EH (cell line): Measurements from ENCODE around the gene TAF11L4.
"Not testable (repeated sequence)": the region's sequence is repeated elsewhere in the genome, so short reads cannot be mapped to it uniquely, and the experiment has no call there.

Experiments used
- DNase-seq: peaks from one replicate; pipeline ENCODE4 v3.0.0-alpha.2; 2015; ENCODE audit warnings: low read depth

TAF11L4 gene

DNA sequence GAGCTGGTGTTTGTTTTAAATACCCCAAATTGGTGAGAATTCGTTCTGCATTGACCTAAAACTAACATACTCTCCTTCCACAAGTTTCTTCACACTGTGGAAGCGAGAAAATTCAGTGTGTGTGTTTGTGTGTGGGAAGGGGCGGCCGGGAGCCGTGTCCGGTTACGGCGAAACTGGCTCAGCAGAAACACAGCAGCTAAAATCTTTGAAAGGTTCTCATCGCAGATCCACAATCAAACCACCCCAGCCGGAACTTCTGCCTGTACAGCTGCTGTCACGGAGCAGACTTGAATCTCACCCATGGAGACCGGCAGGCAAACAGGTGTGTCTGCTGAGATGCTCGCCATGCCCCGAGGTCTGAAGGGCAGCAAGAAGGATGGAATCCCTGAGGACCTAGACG, at the start of gene TAF11L4:
Gene TAF11L4, plus strand, starts transcription at position 301 of the 400 bp plus-strand sequence.
- not testable (repeated sequence) for DNase-seq

DNA sequence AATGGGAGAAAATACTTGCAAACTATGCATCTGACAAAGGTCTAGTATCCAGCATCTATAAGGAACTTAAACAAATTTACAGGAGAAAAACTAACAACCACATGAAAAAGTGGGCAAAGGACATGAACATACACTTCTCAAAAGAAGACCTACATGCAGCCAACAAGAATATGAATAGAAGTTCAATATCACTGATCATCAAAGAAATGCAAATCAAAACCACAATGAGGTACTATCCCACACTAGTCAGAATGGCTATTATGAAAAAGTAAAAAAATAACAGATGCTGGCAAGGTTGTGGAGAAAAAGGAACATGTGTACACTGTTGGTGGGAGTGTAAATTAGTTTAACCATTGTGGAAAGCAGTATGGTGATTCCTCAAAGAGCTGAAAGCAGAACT, 46.5 kb upstream of the TAF11L4 start:
- not testable (repeated sequence) for DNase-seq

DNA sequence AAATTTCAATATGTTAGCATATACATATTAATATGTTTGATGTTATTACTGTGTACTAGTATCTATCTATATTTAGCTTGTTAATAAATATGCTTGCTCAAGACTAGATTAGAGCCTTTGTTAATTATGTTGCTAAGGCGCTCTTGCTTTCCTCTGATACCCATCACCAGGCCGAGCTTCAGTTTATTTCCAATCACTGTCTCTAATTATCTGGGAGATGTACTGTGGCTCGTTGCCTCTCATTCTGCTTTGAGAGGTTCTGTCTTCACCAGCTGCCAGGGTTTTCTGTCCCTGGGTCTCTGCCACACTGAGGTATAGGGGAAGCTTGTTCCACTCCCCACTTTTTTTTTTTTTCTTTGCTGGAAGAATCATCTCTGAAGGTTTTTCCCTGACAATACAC, 44.6 kb upstream of the TAF11L4 start:
- DNase-seq: no peak

DNA sequence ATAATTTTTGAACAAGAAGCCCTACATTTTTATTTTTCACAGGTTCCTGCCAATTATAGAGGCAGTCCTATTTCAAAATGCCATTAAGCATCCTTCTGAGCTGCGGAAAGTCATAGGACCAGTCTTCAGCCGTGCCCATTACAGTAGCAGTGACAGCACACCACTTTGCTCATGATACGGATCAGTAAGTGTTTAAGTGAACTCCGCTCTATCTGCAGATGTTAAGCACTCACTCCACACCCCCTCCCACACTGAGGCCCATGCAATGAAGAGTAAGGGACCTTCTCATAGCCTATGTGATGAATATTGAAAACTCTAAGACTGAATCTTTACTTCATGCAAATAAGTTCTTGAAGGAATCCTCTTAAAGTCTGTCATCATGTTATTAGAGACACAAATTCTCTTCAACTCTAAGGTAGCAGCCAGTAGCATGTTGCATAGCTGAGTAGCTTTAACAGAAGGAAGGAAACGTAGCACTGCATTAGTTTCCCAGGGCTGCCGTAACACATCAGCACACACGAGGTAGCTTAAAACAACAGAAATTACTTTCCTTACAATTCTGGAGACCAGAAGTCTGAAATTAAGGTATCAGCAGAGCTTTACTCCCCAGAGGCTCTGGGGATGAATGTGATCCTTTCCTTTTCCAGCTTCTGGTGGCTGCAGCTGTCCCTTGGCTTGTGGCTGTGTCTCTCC, 43.9 kb upstream of the TAF11L4 start:
- no peak for DNase-seq

DNA sequence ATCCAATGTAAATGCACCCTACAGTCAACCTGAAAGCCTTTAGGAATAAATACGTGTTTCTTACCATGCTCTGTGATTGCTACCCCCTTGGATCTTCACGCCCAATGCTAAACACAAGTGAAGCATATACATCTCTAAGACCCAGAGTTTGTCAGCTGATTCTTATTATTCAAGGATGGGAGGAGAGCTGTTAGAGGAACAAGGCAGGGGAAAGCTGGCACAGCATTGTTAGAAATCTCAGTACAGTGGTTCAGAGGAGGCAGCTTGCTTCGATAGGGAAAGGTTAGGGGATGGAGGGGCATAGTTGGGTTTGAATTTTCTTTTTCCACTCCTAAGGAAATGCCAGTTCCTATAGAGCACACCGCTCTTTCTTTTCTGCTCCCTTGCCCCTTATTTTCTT, 40.2 kb upstream of the TAF11L4 start:
- DNase-seq: no peak

DNA sequence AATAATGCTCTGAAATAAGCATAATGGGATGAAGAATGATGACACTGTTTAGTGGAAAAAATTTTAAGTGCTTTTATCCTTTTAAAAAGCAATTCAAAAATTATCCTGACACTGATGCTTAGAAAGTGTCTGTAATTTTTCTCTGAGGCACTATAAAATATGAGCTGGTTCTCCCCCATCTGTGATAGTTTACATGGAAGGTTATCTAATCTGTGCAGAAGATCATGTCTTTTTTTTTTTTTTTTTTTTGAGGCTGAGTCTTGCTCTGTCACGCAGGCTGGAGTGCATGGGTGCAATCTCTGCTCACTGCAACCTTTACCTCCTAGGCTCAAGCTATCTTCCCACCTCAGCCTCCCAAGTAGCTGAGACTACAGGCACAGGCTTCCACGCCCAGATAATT, 38.8 kb upstream of the TAF11L4 start:
- no peak for DNase-seq

DNA sequence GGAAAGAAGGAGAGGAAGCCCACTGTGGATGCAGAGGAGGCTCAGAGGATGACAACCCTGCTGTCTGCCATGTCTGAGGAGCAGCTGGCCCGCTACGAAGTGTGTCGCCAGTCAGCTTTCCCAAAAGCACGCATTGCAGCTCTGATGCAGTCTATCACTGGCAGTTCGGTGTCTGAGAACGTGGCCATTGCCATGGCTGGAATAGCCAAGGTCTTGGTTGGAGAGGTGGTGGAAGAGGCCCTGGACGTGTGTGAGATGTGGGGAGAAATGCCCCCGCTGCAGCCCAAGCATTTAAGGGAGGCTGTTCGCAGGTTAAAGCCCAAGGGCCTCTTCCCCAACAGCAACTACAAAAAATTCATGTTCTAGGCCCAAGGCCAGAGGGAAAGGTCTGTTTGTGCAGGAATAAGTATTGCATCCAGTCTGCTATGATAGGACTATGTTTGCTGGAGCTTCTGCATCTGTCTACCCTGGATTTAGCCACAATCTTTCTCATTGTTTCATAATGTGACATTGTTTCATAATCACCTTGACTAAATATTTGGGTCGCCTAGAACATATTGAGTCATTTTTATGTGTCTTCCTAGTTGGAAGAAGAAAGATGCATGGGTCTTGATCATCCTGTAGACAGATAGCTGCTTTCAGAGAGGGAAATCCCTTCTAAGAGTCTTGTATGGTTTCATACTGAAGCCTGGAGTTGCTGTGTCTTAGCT, 35.0 kb upstream of the TAF11L4 start:
- not testable (repeated sequence) for DNase-seq

DNA sequence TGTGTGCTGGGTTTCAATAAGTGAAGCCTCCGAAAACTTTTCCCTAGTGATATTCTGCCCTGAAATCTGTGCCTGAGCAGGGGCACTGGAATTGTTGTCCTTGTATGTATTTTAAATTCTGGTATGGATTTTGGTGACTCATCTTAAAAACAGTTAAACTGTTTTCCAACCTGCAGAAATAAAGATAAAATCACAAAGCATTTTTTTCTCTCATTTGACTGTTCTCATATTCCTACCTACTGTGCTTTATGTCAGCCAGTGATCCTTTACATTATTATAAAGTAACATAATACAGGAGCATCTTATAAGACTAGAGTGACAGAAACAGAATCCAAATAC, 34.5 kb upstream of the TAF11L4 start:
- DNase-seq: no peak

DNA sequence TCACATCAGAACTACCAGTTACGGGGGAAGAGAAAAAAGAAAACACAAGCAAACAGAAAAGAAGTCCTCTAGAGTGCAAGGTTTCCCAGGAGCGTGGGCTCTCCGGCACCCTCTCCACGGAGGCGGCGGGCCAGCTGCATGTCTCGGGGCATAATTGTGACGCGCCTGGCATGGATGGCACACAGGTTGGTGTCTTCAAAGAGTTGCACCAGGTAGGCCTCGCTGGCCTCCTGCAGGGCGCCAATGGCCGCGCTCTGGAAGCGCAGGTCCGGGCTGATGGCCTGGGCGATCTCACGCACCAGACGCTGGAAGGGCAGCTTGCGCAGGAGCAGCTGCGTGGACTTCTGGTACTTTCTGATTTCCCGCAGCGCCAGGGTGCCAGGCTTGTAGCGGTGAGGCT, 30.3 kb upstream of the TAF11L4 start:
- DNase-seq: not testable (repeated sequence)

DNA sequence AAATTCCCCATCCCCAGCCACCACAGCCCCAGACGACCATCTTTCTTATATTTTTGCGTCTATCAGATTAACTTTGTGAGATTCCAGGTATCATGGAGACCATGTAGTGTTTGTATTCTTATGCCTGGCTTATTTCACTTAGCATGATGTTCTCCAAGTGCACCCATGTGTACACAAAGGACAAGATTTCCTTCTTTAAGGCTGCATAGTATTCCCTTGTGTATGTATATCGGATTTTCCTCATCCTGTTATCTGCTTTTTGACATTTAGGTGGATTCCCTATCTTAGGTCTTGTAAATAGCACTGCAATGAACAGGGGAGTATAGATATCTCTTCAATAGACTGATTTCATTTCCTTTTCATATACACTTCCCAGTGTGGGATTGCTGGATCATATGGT, 28.8 kb upstream of the TAF11L4 start:
- DNase-seq: no peak

DNA sequence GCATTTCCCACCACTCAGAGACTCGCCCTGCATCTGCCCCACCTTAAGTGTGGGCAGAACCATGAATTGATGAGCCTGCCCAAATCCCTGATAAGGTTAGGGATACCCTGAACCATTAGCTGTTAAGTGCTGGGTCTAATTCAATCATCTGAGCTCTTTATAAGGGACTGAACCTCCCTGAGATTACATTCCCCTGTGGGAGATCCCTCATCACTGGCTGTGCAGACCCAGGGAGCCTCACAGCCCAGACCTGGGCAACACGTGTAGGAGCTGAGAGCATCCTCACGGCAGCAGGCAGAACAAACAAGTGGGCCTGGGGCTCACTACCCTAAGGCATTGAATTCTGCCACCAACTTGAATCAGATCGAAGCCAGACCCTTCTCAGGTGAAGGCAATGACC, 24.2 kb upstream of the TAF11L4 start:
- no peak for DNase-seq

DNA sequence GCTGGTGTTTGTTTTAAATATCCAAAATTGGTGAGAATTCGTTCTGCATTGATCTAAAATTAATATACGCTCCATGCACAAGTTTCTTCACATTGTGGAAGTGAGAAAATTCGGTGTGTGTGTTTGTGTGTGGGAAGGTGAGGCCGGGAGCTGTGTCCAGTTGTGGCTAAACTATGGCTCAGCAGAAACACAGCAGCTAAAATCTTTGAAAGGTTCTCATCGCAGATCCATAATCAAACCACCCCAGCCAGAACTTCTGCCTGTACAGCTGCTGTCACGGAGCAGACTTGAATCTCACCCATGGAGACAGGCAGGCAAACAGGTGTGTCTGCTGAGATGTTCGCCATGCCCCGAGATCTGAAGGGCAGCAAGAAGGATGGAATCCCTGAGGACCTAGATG, 23.7 kb upstream of the TAF11L4 start, which contains the start of gene TAF11L2:
Gene TAF11L2, plus strand, starts transcription at position 301 of the 400 bp plus-strand sequence.
- DNase-seq: not testable (repeated sequence)

DNA sequence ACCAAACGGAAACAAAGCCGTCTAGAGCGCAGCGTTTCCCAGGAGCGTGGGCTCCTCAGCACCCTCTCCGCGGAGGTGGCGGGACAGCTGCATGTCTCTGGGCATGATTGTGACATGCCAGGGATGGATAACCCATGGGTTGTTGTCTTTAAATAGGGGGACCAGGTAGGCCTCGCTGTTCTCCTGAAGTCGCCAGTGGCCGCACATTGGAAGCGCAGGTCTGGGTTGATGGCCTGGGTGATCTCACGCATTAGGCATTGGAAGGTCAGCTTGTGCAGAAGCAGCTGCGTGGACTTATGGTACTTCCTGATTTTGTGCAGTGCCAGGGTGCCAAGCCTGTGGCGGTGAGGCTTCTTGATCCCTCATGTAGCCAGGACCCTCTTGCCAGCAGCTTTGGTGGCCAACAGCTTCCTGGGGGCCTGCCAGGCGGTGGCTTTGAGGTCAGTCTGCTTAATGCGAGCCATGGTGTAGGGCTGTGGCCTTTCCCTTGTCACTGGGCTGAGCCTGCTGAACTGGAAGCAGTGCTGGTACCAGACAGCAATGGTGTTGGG, 9.8 kb upstream of the TAF11L4 start:
- DNase-seq: no peak

DNA sequence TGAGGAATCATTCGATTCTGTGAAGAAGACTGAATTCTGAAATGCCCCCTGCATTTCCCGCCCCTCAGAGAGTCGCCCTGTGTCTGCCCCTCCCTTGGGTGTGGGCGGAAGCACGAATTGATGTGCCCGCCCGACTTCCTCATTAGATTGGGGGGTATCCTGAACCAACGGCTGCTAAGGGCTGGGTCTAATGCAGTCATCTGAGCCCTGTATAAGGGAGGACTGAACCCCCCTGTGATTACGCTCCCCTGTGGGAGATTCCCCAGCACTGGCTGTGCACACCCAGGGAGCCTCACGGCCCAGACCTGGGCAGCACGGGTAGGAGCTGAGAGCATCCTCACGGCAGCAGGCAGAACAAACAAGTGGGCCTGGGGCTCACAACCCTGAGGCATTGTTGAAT, 4.1 kb upstream of the TAF11L4 start:
- DNase-seq: not testable (repeated sequence)

DNA sequence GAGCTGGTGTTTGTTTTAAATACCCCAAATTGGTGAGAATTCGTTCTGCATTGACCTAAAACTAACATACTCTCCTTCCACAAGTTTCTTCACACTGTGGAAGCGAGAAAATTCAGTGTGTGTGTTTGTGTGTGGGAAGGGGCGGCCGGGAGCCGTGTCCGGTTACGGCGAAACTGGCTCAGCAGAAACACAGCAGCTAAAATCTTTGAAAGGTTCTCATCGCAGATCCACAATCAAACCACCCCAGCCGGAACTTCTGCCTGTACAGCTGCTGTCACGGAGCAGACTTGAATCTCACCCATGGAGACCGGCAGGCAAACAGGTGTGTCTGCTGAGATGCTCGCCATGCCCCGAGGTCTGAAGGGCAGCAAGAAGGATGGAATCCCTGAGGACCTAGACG, 3.5 kb upstream of the TAF11L4 start, which contains the start of gene TAF11L3:
Gene TAF11L3, plus strand, starts transcription at position 301 of the 400 bp plus-strand sequence.
- not testable (repeated sequence) for DNase-seq

DNA sequence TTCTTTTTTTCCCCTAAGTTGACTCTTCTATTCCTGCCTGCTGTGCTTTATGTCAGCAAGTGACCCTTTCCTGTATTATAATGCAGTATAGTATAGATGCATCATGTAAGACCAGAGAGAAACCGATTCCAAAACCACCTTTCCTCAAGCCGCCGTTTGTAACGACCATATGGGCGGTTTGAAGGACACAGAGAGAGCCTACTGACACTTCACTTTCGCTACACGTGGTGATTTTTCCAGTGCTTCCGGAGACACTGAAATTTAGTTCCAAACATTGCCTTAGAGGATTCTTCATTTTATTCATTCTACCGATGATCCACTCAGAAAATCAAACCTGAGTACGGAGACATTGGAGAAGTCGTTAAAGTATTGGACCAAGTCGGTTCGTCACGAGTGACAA, 2.1 kb upstream of the TAF11L4 start:
- not testable (repeated sequence) for DNase-seq

DNA sequence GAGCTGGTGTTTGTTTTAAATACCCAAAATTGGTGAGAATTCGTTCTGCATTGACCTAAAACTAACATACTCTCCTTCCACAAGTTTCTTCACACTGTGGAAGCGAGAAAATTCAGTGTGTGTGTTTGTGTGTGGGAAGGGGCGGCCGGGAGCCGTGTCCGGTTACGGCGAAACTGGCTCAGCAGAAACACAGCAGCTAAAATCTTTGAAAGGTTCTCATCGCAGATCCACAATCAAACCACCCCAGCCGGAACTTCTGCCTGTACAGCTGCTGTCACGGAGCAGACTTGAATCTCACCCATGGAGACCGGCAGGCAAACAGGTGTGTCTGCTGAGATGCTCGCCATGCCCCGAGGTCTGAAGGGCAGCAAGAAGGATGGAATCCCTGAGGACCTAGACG, 3.3 kb downstream of the TAF11L4 start, which contains the start of gene TAF11L5:
Gene TAF11L5, plus strand, starts transcription at position 301 of the 400 bp plus-strand sequence.
- not testable (repeated sequence) for DNase-seq

DNA sequence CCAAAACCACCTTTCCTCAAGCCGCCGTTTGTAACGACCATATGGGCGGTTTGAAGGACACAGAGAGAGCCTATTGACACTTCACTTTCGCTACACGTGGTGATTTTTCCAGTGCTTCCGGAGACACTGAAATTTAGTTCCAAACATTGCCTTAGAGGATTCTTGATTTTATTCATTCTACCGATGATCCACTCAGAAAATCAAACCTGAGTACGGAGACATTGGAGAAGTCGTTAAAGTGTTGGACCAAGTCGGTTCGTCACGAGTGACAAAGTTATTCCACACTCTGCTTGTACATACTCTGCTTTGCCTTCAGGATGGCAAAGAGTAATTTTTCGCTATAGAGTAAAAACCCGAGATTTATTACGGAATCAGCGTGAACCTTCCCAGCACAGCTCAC, 4.9 kb downstream of the TAF11L4 start:
- not testable (repeated sequence) for DNase-seq

DNA sequence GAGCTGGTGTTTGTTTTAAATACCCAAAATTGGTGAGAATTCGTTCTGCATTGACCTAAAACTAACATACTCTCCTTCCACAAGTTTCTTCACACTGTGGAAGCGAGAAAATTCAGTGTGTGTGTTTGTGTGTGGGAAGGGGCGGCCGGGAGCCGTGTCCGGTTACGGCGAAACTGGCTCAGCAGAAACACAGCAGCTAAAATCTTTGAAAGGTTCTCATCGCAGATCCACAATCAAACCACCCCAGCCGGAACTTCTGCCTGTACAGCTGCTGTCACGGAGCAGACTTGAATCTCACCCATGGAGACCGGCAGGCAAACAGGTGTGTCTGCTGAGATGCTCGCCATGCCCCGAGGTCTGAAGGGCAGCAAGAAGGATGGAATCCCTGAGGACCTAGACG, 6.8 kb downstream of the TAF11L4 start, which contains the start of gene TAF11L6:
Gene TAF11L6, plus strand, starts transcription at position 301 of the 400 bp plus-strand sequence.
- DNase-seq: not testable (repeated sequence)
